CD4-positive, alpha-beta T cell (primary cell): ENCODE results near the gene UBE2Q1. TPM values are rescaled to one million over a fixed set of nuclear protein-coding genes. Genes with fewer than 3 reads are reported as not detected.

Experiments used
- ATAC-seq: fragments of 200-7000 bp; cut with Tn5 transposase; one replicate; pipeline ENCODE4 v1.10.0; 2022; ENCODE audit warnings: mild to moderate bottlenecking; ENCODE audit not compliant: poor library complexity
- CTCF ChIA-PET: fragments of 350-600 bp; sonication (Branson Sonifier 250); formaldehyde crosslinking; loops from one replicate; lab custom pipeline; 2021; ENCODE audit warnings: antibody characterized with exemption, inconsistent platforms; lab: Charles Lee
- POLR2A ChIA-PET: fragments of 350-600 bp; sonication (Branson Sonifier 250); formaldehyde crosslinking; loops from one replicate; lab custom pipeline; 2021; ENCODE audit warnings: antibody characterized with exemption, inconsistent platforms; lab: Charles Lee
- DNase-seq, 14 experiments: peaks; one replicate each; pipeline ENCODE4 v3.0.0-alpha.2; 2013 to 2020; ENCODE audit warnings: mixed read lengths in 2 of 14
- H3K27ac ChIP-seq, 2 donors: one replicate each; pipeline versions ENCODE4 v1.5.1 to v1.7.0; 2013; ENCODE audit warnings: low read length in 2 of 2, low read depth in 1 of 2, mild to moderate bottlenecking in 1 of 2
- H3K27me3 ChIP-seq, 2 experiments: 1 replicate in 1 of 2; 2 replicates in 1 of 2; pipeline versions ENCODE4 v1.6.1 to v1.7.0; 2013; ENCODE audit warnings: low read length in 2 of 2, control low read depth in 1 of 2, mild to moderate bottlenecking in 1 of 2, moderate library complexity in 1 of 2; ENCODE audit not compliant: insufficient read depth in 2 of 2, control insufficient read depth in 1 of 2
- H3K36me3 ChIP-seq: one replicate; pipeline ENCODE4 v1.6.1; 2013; ENCODE audit warnings: low read length, control low read depth; ENCODE audit not compliant: insufficient read depth
- H3K4me1 ChIP-seq: one replicate; pipeline ENCODE4 v1.6.1; 2013; ENCODE audit warnings: low read length, control low read depth; ENCODE audit not compliant: insufficient read depth
- H3K4me3 ChIP-seq: one replicate; pipeline ENCODE4 v1.5.1; 2013; ENCODE audit warnings: mild to moderate bottlenecking, low read length, moderate library complexity
- H3K9me3 ChIP-seq, 2 experiments: 1 replicate in 1 of 2; 2 replicates in 1 of 2; pipeline versions ENCODE4 v1.6.1 to v1.7.0; 2013; ENCODE audit warnings: low read length in 2 of 2, mild to moderate bottlenecking in 2 of 2, control low read depth in 1 of 2, moderate library complexity in 1 of 2; ENCODE audit not compliant: control insufficient read depth in 1 of 2, insufficient read depth in 1 of 2
- H3K27ac Mint-ChIP-seq: one replicate; pipeline ENCODE4 v1.8.0; 2020; ENCODE audit warnings: mixed read lengths
- H3K27me3 Mint-ChIP-seq: one replicate; pipeline ENCODE4 v1.8.0; 2021; ENCODE audit warnings: mixed read lengths
- H3K36me3 Mint-ChIP-seq: one replicate; pipeline ENCODE4 v1.8.0; 2021; ENCODE audit warnings: low read depth, mixed read lengths
- H3K4me1 Mint-ChIP-seq: one replicate; pipeline ENCODE4 v1.8.0; 2021; ENCODE audit warnings: low read depth, mixed read lengths
- H3K4me3 Mint-ChIP-seq: one replicate; pipeline ENCODE4 v1.8.0; 2020; ENCODE audit warnings: mild to moderate bottlenecking, mixed read lengths
- H3K9me3 Mint-ChIP-seq: one replicate; pipeline ENCODE4 v1.8.0; 2020; ENCODE audit warnings: mixed read lengths
- CTCF ChIP-seq: fragments of 200-600 bp; IDR thresholded peaks from one replicate; pipeline ENCODE4 v1.8.0; 2022; ENCODE audit warnings: antibody characterized with exemption, mild to moderate bottlenecking
- intact Hi-C, 2 experiments: fragments of 100-400 bp; cut with DNase I in 1 of 2; cut with micrococcal nuclease in 1 of 2; formaldehyde crosslinking; loops; one replicate each; pipeline versions ENCODE4 v1.15.1 to v1.9.0; 2023 to 2025; cut with DNase I, micrococcal nuclease
- total RNA-seq, 174 experiments: library from RNA in 2 of 174; stranded (reverse) in 2 of 174; gene quantifications; one replicate each; pipeline ENCODE4 v1.2.3 and lab custom pipeline; 2021 to 2026

The UBE2Q1 gene
- total RNA-seq, 2 experiments from 2014 or later, result 78.7 to 82.3 TPM

- CTCF ChIA-PET, result no interaction called here
- H3K4me1 Mint-ChIP-seq, result peaks cover 18% of the 10 kb centered on the region
- Histone ChIP-seq H3K9me3 (peaks cover 4 to 16% of the 10 kb centered on the region in 2 experiments), H3K27me3 (peaks cover 33 to 59% of the 10 kb centered on the region in 2 experiments), H3K4me3 (no peak overlapping the region), H3K36me3 (no peaks in the 10 kb centered on the region), H3K4me1 (peaks cover 16% of the 10 kb centered on the region), H3K27ac (no peak overlapping the region)
- POLR2A ChIA-PET, result no interaction called here
- peaks cover 74% of the 10 kb centered on the region for H3K27me3 Mint-ChIP-seq
- intact Hi-C loops, result no loop called here
- H3K4me3 Mint-ChIP-seq, result no peak overlapping the region
- peak in 2 of 14 experiments; percentile 14 to 27 for DNase-seq
- ATAC-seq, result peak; percentile 21
- no peaks in the 10 kb centered on the region for H3K9me3 Mint-ChIP-seq
- no peak for TF ChIP-seq CTCF
- no peaks in the 10 kb centered on the region for H3K36me3 Mint-ChIP-seq
- H3K27ac Mint-ChIP-seq, result no peak overlapping the region
These were observed 55.7 kb downstream of the UBE2Q1 start for GRCh38 chr1:154502744-154503115.

- peaks cover 4 to 16% of the 10 kb centered on the region in 2 experiments for H3K9me3 ChIP-seq
- peaks cover 33 to 56% of the 10 kb centered on the region in 2 experiments for H3K27me3 ChIP-seq
- Mint-ChIP-seq H3K27ac (no peak within 1 kb of the TSS), H3K4me3 (peak within 1 kb of the TSS; percentile 30), H3K27me3 (peaks cover 69% of the 10 kb centered on the region), H3K4me1 (peaks cover 20% of the 10 kb centered on the region), H3K9me3 (no peaks in the 10 kb centered on the region), H3K36me3 (no peaks in the 10 kb centered on the region)
- H3K27ac ChIP-seq, result no peak within 1 kb of the TSS
- intact Hi-C loops, result no loop called here
- ATAC-seq, result peak; percentile 46
- no peak within 1 kb of the TSS for H3K4me3 ChIP-seq
- TF ChIP-seq CTCF, result no peak
- H3K4me1 ChIP-seq, result peaks cover 16% of the 10 kb centered on the region
- peak in 3 of 14 experiments; percentile 12 to 38 (median 37) for DNase-seq
- H3K36me3 ChIP-seq, result no peaks in the 10 kb centered on the region
- POLR2A ChIA-PET, result no interaction called here
- CTCF ChIA-PET, result no interaction called here
These were observed 56.3 kb downstream of the UBE2Q1 start, which contains the start of the genes SHE and TDRD10 for GRCh38 chr1:154502066-154502743. SHE (minus strand) TSS chr1:154502412; CDS start chr1:154502026, 386 bp downstream. TDRD10 (plus strand) TSS chr1:154502219; CDS start chr1:154506904, 4,685 bp downstream.

GRCh38 chr1:154501423-154502065 lies 56.9 kb downstream of the UBE2Q1 start:
- Histone ChIP-seq H3K9me3 (peaks cover 4 to 16% of the 10 kb centered on the region in 2 experiments), H3K4me3 (no peak overlapping the region), H3K27ac (no peak overlapping the region), H3K27me3 (peaks cover 33 to 56% of the 10 kb centered on the region in 2 experiments), H3K4me1 (peaks cover 21% of the 10 kb centered on the region), H3K36me3 (no peaks in the 10 kb centered on the region)
- H3K27ac Mint-ChIP-seq, result no peak overlapping the region
- no peak for ATAC-seq
- intact Hi-C loops, result no loop called here
- peak overlapping the region; percentile 30 for H3K4me3 Mint-ChIP-seq
- DNase-seq, result peak in 2 of 14 experiments; percentile 21 to 24
- no peaks in the 10 kb centered on the region for H3K9me3 Mint-ChIP-seq
- peaks cover 64% of the 10 kb centered on the region for H3K27me3 Mint-ChIP-seq
- TF ChIP-seq CTCF, result no peak
- peaks cover 26% of the 10 kb centered on the region for H3K4me1 Mint-ChIP-seq
- no peaks in the 10 kb centered on the region for H3K36me3 Mint-ChIP-seq
- ChIA-PET POLR2A (interaction anchor here (1.1 kb wide), 1 partner anchor 94 kb away, joined by 3 read pairs; no protein-coding TSS in a partner anchor), CTCF (no interaction called here)
